Lower leg skin (tissue), 4 donors: ENCODE measurements around the gene RCCD1. TPM values are rescaled to one million over a fixed set of nuclear protein-coding genes. Genes with fewer than 3 reads are reported as not detected.

ENCODE experiments used
- DNase-seq, 2 donors: peaks; one replicate each; pipeline ENCODE4 v3.0.0-alpha.2; 2019; ENCODE audit warnings: low spot score in 2 of 2
- H3K4me3 ChIP-seq: fragments of 200-600 bp; sonication (generic); 2 replicates; pipeline ENCODE4 v1.5.1; 2017; ENCODE audit warnings: mild to moderate bottlenecking, low read depth; ENCODE audit not compliant: poor library complexity, severe bottlenecking
- POLR2A ChIP-seq, 2 donors: fragments of 450-650 bp; IDR thresholded peaks; one replicate each; pipeline ENCODE4 v1.6.1; 2016 to 2017; ENCODE audit warnings: antibody characterized with exemption in 2 of 2, mild to moderate bottlenecking in 1 of 2, moderate library complexity in 1 of 2
- WGBS, 2 donors: methylation state at CpG; one replicate each; pipeline ENCODE4 v1.1.5; 2018; 5-methylcytosine and 5-hydroxymethylcytosine counted together
- intact Hi-C: fragments of 100-400 bp; cut with DNase I; formaldehyde crosslinking; loops from one replicate; pipeline ENCODE4 v1.15.0; 2023; ENCODE audit warnings: low total_unique reads
- total RNA-seq, 4 donors: library from RNA; depleted of rRNA; stranded (reverse); fragments of >200 nt; gene quantifications; one replicate each; pipeline ENCODE4 v1.1.0, GENCODE V29; 2016
- TF ChIP-seq, protein P1 (sequence below), 3 donors: fragments of 450-650 bp; IDR thresholded peaks; one replicate each; pipeline ENCODE4 v1.5.1; 2016; ENCODE audit warnings: antibody characterized with exemption in 3 of 3, mild to moderate bottlenecking in 3 of 3, moderate library complexity in 2 of 3

The RCCD1 gene
- total RNA-seq, 4 donors from 2014 or later, result 11.0 to 24.5 (median 14.1) TPM

DNA sequence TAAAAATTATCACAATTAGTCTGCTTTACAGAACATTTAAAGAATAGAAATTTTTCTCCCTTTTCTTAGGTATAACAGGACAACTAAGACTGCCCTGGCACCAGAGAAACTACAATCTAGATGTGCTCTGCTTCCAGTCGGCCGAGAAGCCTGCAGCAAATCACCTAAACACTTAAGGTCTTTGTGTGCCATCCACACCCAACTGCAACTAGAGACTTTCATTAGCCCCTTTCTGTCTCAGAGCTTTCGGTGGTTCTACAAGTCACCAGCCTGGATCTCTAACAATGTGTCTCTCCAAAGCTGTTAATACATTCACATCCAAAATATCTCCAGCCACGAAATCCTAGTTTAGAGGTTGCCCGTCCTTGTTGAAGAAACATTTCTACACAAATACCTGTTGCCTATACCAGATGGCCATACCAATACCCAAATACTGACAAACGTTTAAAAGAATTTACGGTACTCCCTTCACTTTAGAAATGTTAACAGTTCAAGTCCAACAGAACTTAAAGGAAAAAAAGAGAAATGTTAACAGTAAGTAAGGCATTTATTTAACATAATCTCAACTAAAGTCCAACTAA, 33.0 kb downstream of the RCCD1 start:
- TF ChIP-seq, protein P1, sequence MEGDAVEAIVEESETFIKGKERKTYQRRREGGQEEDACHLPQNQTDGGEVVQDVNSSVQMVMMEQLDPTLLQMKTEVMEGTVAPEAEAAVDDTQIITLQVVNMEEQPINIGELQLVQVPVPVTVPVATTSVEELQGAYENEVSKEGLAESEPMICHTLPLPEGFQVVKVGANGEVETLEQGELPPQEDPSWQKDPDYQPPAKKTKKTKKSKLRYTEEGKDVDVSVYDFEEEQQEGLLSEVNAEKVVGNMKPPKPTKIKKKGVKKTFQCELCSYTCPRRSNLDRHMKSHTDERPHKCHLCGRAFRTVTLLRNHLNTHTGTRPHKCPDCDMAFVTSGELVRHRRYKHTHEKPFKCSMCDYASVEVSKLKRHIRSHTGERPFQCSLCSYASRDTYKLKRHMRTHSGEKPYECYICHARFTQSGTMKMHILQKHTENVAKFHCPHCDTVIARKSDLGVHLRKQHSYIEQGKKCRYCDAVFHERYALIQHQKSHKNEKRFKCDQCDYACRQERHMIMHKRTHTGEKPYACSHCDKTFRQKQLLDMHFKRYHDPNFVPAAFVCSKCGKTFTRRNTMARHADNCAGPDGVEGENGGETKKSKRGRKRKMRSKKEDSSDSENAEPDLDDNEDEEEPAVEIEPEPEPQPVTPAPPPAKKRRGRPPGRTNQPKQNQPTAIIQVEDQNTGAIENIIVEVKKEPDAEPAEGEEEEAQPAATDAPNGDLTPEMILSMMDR (IDR thresholded peaks at IDR 0.05), result no peak
- intact Hi-C loops, result no loop called here
- WGBS, 2 donors, result 61 to 67% methylated on average over 7 of the region's 7 CpGs
- H3K4me3 ChIP-seq, result no peak overlapping the region
- DNase-seq, result no peak

DNA sequence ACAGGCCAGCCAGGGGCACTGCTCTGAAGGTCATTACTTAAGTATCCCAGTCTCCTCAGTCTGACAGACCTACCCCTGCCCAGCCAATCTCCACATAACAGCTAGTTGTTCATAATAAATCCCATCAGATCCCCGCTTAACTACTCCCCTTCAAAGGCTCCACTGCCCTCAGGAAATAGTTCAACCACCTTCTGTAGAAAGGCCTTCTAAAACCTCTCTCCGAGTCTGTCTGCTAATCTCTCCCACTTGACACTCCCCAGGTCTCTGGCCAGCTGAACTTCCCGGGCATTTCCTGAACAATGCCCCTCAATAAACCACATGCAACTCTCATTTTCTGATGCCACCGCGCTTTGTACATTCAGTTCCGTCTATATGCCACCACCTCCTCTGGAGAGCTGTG, 33.6 kb downstream of the RCCD1 start:
- no peak overlapping the region for H3K4me3 ChIP-seq
- no peak for DNase-seq
- TF ChIP-seq, protein P1 (IDR thresholded peaks at IDR 0.05), result no peak
- TF ChIP-seq POLR2A (IDR thresholded peaks at IDR 0.05), result no peak
- 79 to 81% methylated on average over 6 of the region's 6 CpGs for WGBS, 2 donors
- intact Hi-C loops, result no loop called here

DNA sequence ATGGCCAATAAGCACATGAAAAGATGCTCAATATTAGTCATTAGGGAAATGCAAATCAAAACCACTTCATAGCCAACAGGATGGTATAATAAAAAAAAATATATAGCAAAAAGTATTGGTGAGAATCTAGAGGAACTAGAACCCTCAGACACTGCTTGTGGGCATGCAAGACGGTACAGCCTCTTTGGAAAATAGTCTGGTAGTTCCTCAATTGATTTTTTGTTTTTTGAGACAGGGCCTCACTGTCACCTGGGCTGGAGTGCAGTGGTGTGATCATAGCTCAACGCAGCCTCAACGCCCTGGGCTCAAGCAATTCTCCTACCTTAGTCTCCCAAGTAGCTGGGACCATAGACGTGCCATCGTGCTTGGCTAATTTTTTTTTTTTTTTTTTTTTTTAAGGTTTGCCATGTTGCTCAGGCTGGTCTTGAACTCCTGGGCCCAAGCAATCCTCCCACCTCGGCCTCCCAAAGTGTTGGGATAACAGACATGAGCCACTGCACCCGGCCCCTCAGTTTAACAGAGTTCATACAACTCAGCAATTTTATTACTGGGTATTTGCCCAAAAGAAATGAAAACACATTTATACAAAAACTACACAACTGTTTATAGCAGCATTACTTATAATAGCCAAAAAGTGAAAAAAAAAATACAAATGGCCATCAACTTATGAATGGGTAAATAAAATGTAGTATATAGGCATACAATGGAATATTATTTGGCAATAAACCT, 34.5 kb downstream of the RCCD1 start:
- no peak overlapping the region for H3K4me3 ChIP-seq
- no peak for DNase-seq
- WGBS, 2 donors, result 85 to 87% methylated on average over 7 of the region's 7 CpGs
- intact Hi-C loops, result no loop called here
- TF ChIP-seq, protein P1 (IDR thresholded peaks at IDR 0.05), result no peak
- no peak for TF ChIP-seq POLR2A (IDR thresholded peaks at IDR 0.05)

DNA sequence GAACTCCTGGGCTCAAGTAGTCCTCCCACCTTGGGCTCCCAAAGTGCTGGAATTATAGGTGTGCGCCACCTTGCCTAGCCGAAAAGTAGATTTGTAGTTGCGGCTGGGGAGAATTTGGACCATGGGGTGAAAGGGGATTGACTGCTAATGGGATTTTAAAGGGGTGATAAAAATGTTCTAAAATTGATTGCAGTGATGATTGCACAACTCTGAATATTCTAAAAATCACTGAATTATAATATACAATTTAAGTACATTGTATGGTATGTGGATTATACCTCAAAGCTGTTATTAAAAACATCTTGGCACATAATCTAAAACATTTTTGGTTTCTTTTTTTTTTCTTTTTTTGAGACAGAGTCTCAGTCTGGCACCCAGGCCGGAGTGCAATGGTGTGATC, 35.8 kb downstream of the RCCD1 start:
- TF ChIP-seq, protein P1 (IDR thresholded peaks at IDR 0.05), result no peak
- TF ChIP-seq POLR2A (IDR thresholded peaks at IDR 0.05), result no peak
- intact Hi-C loops, result loop anchor here (5.0 kb wide), 1 partner anchor 33 kb away; no protein-coding TSS in a partner anchor
- H3K4me3 ChIP-seq, result no peak overlapping the region
- DNase-seq, result no peak
- WGBS, 2 donors, result 98% methylated on average over 4 of the region's 4 CpGs

DNA sequence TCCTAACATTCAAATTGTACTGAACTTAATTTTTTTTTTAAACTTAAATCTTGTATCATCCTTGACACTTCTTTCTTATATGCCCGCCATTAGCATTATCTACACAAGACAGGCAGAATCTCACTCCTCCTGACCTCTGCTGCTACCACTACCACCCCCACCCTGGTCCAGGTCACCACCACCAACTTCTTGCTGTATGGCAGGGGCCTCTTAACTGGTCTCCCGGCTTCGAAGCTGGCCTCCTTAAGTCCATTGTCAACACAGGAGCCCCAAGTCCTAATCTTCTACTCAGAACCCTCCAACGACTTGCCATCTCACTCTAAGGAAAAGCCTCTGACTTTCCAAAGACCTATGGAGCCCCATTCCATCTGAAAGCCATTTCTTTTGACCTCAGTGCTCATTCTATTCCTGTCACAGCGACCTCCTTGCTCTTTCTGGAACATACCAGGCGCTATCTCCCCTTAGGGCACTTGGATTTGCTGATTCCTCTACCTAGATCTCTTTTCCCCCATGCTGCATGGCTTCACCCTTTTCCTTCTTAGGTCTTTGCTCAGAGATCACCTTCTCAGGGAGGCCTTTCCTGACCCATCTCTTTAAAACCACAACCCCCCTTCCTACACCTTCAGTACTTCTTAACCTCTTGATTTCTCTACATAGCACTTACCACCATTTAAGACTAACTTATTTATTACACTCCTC, 37.1 kb downstream of the RCCD1 start:
- no peak overlapping the region for H3K4me3 ChIP-seq
- 88 to 92% methylated on average over 6 of the region's 6 CpGs for WGBS, 2 donors
- TF ChIP-seq, protein P1 (IDR thresholded peaks at IDR 0.05), result no peak
- no peak for TF ChIP-seq POLR2A (IDR thresholded peaks at IDR 0.05)
- intact Hi-C loops, result loop anchor here (5.0 kb wide), 1 partner anchor 34 kb away; no protein-coding TSS in a partner anchor
- DNase-seq, result no peak
